Neutrophil (primary cell): ENCODE measurements around the gene ACAD8.

Experiments used
- H3K27ac ChIP-seq: fragments of 200-600 bp; sonication (generic); 2 replicates; pipeline ENCODE4 v1.5.1; 2016; ENCODE audit warnings: mild to moderate bottlenecking, moderate library complexity
- H3K27me3 ChIP-seq: fragments of 200-600 bp; sonication (generic); 2 replicates; pipeline ENCODE4 v1.6.0; 2016; ENCODE audit warnings: mild to moderate bottlenecking
- H3K36me3 ChIP-seq: fragments of 200-600 bp; sonication (generic); 2 replicates; pipeline ENCODE4 v1.5.1; 2017
- H3K4me1 ChIP-seq, 2 experiments: fragments of 200-600 bp in 1 of 2; sonication (generic) in 1 of 2; 1 replicate in 1 of 2; 2 replicates in 1 of 2; pipeline versions ENCODE4 v1.5.1 to v1.6.1; 2013 to 2016; ENCODE audit warnings: low read depth in 1 of 2, low read length in 1 of 2, mild to moderate bottlenecking in 1 of 2, moderate library complexity in 1 of 2; ENCODE audit not compliant: control insufficient read depth in 1 of 2, insufficient read depth in 1 of 2
- H3K4me3 ChIP-seq, 2 experiments: fragments of 200-600 bp in 1 of 2; sonication (generic) in 1 of 2; 1 replicate in 1 of 2; 2 replicates in 1 of 2; pipeline ENCODE4 v1.5.1; 2013 to 2016; ENCODE audit warnings: low read depth in 1 of 2, low read length in 1 of 2, mild to moderate bottlenecking in 1 of 2, moderate library complexity in 1 of 2
- H3K9me3 ChIP-seq: fragments of 200-600 bp; sonication (generic); 2 replicates; pipeline ENCODE4 v1.5.1; 2016
- TF ChIP-seq, protein P1 (sequence below): fragments of 200-600 bp; sonication (generic); IDR thresholded peaks from 2 replicates; pipeline ENCODE4 v1.5.1; 2016; ENCODE audit warnings: antibody characterized with exemption

The ACAD8 gene

DNA sequence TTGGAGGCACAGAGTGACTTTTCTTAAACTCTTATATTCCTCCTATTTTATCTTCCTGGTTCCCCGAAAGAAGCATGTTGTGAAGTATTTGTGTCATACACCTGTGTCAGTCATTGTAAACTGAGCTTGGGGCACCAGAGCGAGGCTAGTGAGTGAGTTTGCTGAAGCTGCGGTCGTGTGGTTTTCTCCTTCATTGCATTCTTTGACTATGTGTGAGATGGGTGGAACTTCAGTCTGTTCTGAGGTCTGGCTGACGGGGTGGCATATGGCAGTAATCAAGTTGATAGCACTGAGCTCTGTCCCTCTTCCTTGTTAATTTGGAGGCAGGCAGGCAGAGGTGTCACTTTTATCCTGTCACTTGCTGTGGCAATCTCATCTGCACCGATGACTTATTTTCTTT is 24.7 kb upstream of the ACAD8 start:
- no peaks in the 10 kb centered on the region for H3K36me3 ChIP-seq
- no peaks in the 10 kb centered on the region for H3K9me3 ChIP-seq
- no peak overlapping the region for H3K27ac ChIP-seq
- H3K4me1 ChIP-seq: peaks cover 65 to 78% of the 10 kb centered on the region in 2 experiments
- H3K4me3 ChIP-seq: no peak overlapping the region
- TF ChIP-seq, protein P1, sequence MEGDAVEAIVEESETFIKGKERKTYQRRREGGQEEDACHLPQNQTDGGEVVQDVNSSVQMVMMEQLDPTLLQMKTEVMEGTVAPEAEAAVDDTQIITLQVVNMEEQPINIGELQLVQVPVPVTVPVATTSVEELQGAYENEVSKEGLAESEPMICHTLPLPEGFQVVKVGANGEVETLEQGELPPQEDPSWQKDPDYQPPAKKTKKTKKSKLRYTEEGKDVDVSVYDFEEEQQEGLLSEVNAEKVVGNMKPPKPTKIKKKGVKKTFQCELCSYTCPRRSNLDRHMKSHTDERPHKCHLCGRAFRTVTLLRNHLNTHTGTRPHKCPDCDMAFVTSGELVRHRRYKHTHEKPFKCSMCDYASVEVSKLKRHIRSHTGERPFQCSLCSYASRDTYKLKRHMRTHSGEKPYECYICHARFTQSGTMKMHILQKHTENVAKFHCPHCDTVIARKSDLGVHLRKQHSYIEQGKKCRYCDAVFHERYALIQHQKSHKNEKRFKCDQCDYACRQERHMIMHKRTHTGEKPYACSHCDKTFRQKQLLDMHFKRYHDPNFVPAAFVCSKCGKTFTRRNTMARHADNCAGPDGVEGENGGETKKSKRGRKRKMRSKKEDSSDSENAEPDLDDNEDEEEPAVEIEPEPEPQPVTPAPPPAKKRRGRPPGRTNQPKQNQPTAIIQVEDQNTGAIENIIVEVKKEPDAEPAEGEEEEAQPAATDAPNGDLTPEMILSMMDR: no peak
- no peaks in the 10 kb centered on the region for H3K27me3 ChIP-seq

DNA sequence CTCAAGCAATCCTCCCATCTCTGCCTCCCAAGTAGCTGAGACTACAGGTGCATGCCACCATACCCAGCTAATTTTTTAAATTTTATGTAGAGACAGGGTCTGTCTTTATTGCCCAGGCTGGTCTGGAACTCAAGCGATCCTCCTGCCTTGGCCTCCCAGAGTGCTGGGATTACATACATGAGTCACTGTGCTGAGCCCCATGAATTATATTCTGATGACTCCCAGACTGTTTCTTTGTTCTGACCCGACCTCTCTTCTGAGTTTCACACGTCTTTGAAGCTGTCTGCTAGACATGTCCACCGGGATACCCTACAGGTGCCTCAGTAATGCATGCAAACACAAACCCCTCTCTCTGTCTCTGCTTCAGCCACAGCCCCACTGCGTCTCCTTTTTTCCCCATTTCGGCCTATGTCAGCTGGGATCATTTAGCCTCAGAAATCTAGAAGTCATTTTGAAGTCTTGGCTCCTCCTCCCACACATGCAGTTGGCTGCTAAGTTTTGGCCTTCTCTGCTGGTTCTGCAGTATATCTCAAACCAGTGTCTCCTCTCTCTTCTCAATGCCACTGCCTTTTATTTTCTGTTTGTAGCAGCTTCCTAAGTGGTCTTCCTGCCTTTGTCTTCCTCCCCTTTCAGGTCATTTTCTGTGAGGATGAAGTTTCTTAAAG is 24.1 kb upstream of the ACAD8 start:
- Histone ChIP-seq H3K4me1 (peaks cover 65 to 76% of the 10 kb centered on the region in 2 experiments), H3K36me3 (no peaks in the 10 kb centered on the region), H3K27me3 (no peaks in the 10 kb centered on the region), H3K4me3 (no peak overlapping the region), H3K9me3 (no peaks in the 10 kb centered on the region), H3K27ac (no peak overlapping the region)
- TF ChIP-seq, protein P1: no peak

DNA sequence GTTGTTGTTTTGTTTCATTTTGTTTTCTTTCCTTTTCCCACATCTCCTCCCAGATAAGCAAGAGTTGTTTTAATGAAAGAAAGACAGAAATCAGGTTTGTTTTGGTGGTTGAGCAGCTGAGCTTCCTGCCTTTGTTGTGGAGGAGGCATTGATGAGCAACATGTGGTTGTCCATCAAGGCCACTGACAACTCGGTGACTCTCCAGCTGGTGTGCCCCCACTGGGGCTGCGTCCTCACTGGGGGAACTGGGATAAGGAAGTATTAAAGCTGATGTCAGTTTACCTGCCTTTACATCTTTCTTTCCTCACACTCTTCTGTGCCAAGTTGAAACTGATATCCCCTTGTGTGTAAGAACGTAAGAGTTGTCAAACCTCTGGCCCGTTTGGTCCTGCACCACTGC is 23.0 kb upstream of the ACAD8 start:
- peaks cover 61 to 72% of the 10 kb centered on the region in 2 experiments for H3K4me1 ChIP-seq
- no peak overlapping the region for H3K4me3 ChIP-seq

DNA sequence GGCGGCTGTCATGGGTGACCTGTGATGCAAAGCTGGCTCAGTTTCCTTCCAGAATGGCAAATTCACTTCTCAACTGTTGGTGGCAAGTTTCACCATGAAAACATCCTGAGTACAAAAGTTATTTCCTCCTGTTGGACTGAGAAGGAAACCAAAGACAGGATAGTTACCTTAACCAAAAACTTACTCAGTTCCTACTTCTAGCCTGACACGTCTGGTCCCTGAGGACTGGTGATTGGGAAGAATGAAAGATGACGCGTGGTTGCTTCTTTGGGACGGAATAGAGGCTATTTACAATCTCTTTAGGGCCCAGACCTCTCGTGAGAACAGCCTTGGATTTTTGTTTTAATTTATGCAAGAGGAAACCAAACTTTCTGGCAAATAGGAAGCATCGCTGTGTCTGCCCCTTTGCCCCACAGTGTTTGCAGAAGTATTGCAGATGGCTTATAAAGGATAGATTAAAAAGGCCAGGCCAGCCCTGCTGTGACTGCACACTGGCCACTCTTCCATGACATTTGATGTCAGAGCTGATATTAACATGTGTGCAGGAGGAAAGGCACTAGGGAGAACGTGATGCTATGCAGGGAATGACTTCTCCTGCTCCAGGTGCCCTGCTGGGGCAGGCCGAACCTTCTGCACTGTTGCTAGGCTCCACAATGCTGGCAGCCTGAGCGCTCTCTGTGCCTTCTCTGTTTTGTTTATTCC is 21.3 kb upstream of the ACAD8 start:
- Histone ChIP-seq H3K27me3 (no peaks in the 10 kb centered on the region), H3K4me3 (peak overlapping the region in 1 of 2 experiments; percentile 8), H3K9me3 (no peaks in the 10 kb centered on the region), H3K27ac (peak overlapping the region; percentile 84), H3K4me1 (peaks cover 43 to 54% of the 10 kb centered on the region in 2 experiments), H3K36me3 (peaks cover 25% of the 10 kb centered on the region)
- TF ChIP-seq, protein P1: no peak

More for the DNA sequence above, 23.0 kb upstream of the ACAD8 start:
- no peaks in the 10 kb centered on the region for H3K27me3 ChIP-seq
- TF ChIP-seq, protein P1: no peak
- H3K9me3 ChIP-seq: no peaks in the 10 kb centered on the region
- H3K27ac ChIP-seq: peak overlapping the region; percentile 84
- H3K36me3 ChIP-seq: peaks cover 8% of the 10 kb centered on the region

DNA sequence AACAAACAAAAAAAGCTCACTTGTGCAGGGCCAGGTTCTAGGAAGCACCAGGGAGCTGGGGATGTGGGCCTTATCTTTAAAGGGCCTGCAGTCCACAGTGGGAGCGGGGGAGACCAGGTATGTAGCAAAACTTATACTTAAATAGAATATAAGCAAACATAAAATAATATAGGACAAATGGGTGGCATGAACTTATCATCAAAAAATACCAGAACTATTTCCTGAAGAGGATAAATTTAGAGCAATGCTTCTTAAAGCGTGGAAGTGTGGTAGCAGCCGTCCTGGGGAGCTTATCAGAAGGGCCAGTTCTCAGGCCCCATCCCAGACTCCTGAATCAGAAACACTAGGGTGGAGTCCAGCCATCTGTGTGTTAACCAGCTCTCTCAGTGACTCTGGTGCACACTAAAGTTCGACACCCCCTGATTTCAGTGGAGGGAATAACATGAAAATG is 19.6 kb upstream of the ACAD8 start:
- Histone ChIP-seq H3K4me3 (no peak overlapping the region), H3K9me3 (no peaks in the 10 kb centered on the region), H3K27me3 (no peaks in the 10 kb centered on the region), H3K36me3 (peaks cover 42% of the 10 kb centered on the region), H3K27ac (no peak overlapping the region), H3K4me1 (peaks cover 36 to 43% of the 10 kb centered on the region in 2 experiments)
- TF ChIP-seq, protein P1: no peak
